ENCODE data around the gene KRIT1.
A peak's percentile ranks its signal among the peaks of the same experiment; 100 is the strongest.
"Not testable (repeated sequence)": the region's sequence is repeated elsewhere in the genome, so short reads cannot be mapped to it uniquely, and the experiment has no call there.

Gene KRIT1

DNA sequence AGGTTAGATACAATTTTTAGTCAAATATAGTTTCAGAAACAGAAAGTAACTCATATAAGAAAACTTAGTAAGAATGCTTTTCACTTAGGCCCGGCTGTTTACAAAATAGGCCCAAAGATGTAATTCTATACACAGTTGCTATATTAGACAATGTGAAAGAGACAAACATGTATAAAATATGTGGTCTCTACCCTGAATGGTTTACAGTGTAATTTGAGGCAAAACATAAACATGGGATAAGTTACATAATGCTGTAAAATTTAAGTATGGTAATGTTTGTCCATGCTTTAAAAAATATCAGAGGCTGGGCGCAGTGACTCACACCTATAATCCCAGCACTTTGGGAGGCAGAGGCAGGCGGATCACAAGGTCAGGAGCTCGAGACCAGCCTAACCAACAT, 18.7 kb downstream of the KRIT1 start:
- no peaks in the 10 kb centered on the region for H3K27me3 Mint-ChIP-seq
- H3K27ac Mint-ChIP-seq: no peak overlapping the region
- H3K4me3 Mint-ChIP-seq: no peak overlapping the region
- peaks cover 33% of the 10 kb centered on the region for H3K36me3 Mint-ChIP-seq
- no peaks in the 10 kb centered on the region for H3K4me1 Mint-ChIP-seq
- ATAC-seq (ENCODE audit: low read depth): no peak
- no peak for DNase-seq (ENCODE audit: low spot score in 2 of 2)
- peaks cover 3% of the 10 kb centered on the region for H3K9me3 Mint-ChIP-seq

- Mint-ChIP-seq H3K4me1 (no peaks in the 10 kb centered on the region), H3K4me3 (no peak overlapping the region), H3K36me3 (peaks cover 29% of the 10 kb centered on the region), H3K27ac (no peak overlapping the region), H3K9me3 (no peaks in the 10 kb centered on the region), H3K27me3 (no peaks in the 10 kb centered on the region)
- DNase-seq (ENCODE audit: low spot score in 2 of 2) (no peak), ATAC-seq (ENCODE audit: low read depth) (no peak)
Observed at GRCh38 chr7:92221766-92222165, 23.9 kb downstream of the KRIT1 start.

GRCh38 chr7:92206672-92207071, 39.0 kb downstream of the KRIT1 start:
- Mint-ChIP-seq H3K4me3 (no peak overlapping the region), H3K9me3 (peaks cover 15% of the 10 kb centered on the region), H3K4me1 (peaks cover 2% of the 10 kb centered on the region), H3K27ac (no peak overlapping the region), H3K36me3 (peaks cover 62% of the 10 kb centered on the region), H3K27me3 (no peaks in the 10 kb centered on the region)
- DNase-seq (ENCODE audit: low spot score in 2 of 2): no peak
- ATAC-seq (ENCODE audit: low read depth): no peak

GRCh38 chr7:92205987-92206386, 39.7 kb downstream of the KRIT1 start:
- H3K4me1 Mint-ChIP-seq: peaks cover 2% of the 10 kb centered on the region
- no peaks in the 10 kb centered on the region for H3K27me3 Mint-ChIP-seq
- no peak overlapping the region for H3K27ac Mint-ChIP-seq
- H3K9me3 Mint-ChIP-seq: peaks cover 12% of the 10 kb centered on the region
- no peak overlapping the region for H3K4me3 Mint-ChIP-seq
- H3K36me3 Mint-ChIP-seq: peaks cover 58% of the 10 kb centered on the region
- DNase-seq (ENCODE audit: low spot score in 2 of 2) (no peak), ATAC-seq (ENCODE audit: low read depth) (no peak)

GRCh38 chr7:92200791-92201190, 44.9 kb downstream of the KRIT1 start:
- H3K4me1 Mint-ChIP-seq: peaks cover 2% of the 10 kb centered on the region
- DNase-seq (ENCODE audit: low spot score in 2 of 2) (no peak), ATAC-seq (ENCODE audit: low read depth) (no peak)
- H3K36me3 Mint-ChIP-seq: peaks cover 35% of the 10 kb centered on the region
- H3K4me3 Mint-ChIP-seq: no peak overlapping the region
- no peaks in the 10 kb centered on the region for H3K27me3 Mint-ChIP-seq
- no peaks in the 10 kb centered on the region for H3K9me3 Mint-ChIP-seq
- no peak overlapping the region for H3K27ac Mint-ChIP-seq

DNA sequence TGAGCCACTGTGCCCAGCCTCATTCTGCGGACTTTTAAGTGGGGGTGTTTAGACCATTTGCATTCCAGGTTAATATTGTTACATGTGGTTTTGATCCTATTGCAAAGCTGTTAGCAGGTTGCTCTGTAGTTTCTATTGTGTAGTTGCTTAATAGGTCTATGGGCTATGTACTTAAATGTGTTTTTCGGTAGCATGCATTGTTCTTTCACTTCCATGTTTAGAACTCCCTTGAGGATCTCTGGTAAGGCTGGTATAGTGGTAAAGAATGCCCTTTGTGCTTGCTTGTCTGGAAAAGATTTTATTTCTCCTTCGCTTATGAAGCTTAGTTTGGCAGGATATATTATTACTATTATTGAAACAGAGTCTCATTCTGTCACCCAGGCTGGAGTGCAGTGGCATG, 53.4 kb downstream of the KRIT1 start:
- Mint-ChIP-seq H3K4me3 (no peak overlapping the region), H3K9me3 (peaks cover 15% of the 10 kb centered on the region), H3K4me1 (no peaks in the 10 kb centered on the region), H3K27me3 (no peaks in the 10 kb centered on the region), H3K36me3 (peaks cover 16% of the 10 kb centered on the region), H3K27ac (no peak overlapping the region)
- peak; percentile 32 for ATAC-seq (ENCODE audit: low read depth)
- DNase-seq (ENCODE audit: low spot score in 2 of 2): no peak

DNA sequence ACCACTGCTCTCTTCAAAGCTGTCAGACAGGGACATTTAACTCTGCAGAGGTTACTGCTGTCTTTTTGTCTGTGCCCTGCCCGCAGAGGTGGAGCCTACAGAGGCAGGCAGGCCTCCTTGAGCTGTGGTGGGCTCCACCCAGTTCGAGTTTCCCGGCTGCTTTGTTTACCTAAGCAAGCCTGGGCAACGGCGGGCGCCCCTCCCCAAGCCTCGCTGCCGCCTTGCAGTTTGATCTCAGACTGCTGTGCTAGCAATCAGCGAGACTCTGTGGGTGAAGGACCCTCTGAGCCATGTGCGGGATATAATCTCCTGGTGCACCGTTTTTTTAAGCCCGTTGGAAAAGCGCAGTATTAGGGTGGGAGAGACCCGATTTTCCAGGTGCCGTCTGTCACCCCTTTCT, 56.5 kb downstream of the KRIT1 start:
- ATAC-seq (ENCODE audit: low read depth): not testable (repeated sequence)

DNA sequence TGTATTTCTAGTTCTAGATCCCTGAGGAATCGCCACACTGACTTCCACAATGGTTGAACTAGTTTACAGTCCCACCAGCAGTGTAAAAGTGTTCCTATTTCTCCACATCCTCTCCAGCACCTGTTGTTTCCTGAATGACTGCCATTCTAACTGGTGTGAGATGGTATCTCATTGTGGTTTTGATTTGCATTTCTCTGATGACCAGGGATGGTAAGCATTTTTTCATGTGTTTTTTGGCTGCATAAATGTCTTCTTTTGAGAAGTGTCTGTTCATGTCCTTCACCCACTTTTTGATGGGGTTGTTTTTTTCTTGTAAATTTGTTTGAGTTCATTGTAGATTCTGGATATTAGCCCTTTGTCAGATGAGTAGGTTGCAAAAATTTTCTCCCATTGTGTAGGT, 61.4 kb downstream of the KRIT1 start:
- DNase-seq (ENCODE audit: low spot score in 2 of 2); H3K4me3 Mint-ChIP-seq; H3K4me1 Mint-ChIP-seq: not testable (repeated sequence)

More for the DNA sequence above, 56.5 kb downstream of the KRIT1 start:
- H3K36me3 Mint-ChIP-seq; H3K4me1 Mint-ChIP-seq; H3K4me3 Mint-ChIP-seq; H3K27ac Mint-ChIP-seq; H3K27me3 Mint-ChIP-seq; DNase-seq (ENCODE audit: low spot score in 2 of 2): not testable (repeated sequence)
- peaks cover 15% of the 10 kb centered on the region for H3K9me3 Mint-ChIP-seq

DNA sequence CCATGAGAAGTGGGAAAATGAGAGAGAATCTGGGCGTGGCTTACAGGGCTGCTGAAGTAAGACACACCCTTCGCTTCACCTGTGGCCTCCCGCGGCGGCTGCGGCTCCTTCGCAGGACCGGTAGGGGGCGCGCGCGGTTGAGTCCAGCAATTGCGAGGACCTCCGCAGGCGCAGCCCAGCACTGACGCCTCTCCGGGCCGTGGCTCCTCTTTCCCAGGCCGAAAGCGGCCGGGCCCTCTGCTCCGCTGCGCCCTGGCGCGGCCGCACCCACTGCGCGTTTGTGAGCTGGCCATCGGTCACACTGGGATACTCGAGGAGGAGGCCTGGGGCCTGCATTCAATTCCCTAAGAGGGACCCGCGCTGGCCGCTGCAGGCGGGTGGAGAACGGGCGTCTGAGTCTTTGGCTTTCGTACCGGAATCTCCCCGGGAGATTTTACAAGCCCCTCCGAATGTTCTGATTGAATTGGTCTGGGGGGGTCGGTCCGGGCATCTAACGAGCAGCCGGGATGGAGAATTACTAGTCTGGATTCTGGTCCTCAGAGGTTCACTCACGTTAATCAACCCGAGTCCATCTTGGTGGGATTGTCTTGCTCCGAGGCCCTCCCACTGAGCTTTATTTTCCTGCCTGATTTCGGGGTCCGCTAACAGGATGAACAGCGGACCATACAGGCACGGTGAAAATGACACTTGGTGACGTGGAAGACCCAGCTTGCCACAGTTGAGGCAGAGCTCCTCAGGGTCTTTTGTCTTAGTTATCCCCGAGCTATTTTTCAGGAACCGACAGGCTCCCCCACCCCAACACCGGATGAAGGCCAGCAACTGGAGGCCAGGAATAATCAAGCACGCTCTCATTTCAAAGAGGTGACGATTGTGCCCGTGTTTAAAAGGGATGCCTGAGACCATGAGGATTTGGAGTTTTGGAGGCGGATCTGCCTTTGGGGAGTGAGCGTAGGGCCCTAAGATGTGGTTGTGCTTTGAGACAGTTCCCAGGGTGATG, 66.5 kb downstream of the KRIT1 start, which contains the start of gene LRRD1:
Gene LRRD1 (minus strand): TSS at position 215 of the 997 bp plus-strand sequence. CDS start 13,940 bp downstream, outside the sequence.
- Mint-ChIP-seq H3K9me3 (peaks cover 1% of the 10 kb centered on the region), H3K27me3 (no peaks in the 10 kb centered on the region), H3K36me3 (no peaks in the 10 kb centered on the region), H3K4me3 (peak within 1 kb of the TSS; percentile 76), H3K4me1 (peaks cover 2% of the 10 kb centered on the region), H3K27ac (no peak within 1 kb of the TSS)
- DNase-seq (ENCODE audit: low spot score in 2 of 2) (peak; percentile 85 to 96), ATAC-seq (ENCODE audit: low read depth) (peak; percentile 96)

More for the DNA sequence above, 61.4 kb downstream of the KRIT1 start:
- not testable (repeated sequence) for H3K27ac Mint-ChIP-seq; ATAC-seq (ENCODE audit: low read depth); H3K9me3 Mint-ChIP-seq; H3K36me3 Mint-ChIP-seq; H3K27me3 Mint-ChIP-seq

GRCh38 chr7:92177362-92177761, 68.4 kb downstream of the KRIT1 start:
- no peak for DNase-seq (ENCODE audit: low spot score in 2 of 2)
- no peak overlapping the region for H3K27ac Mint-ChIP-seq
- no peak for ATAC-seq (ENCODE audit: low read depth)

DNA sequence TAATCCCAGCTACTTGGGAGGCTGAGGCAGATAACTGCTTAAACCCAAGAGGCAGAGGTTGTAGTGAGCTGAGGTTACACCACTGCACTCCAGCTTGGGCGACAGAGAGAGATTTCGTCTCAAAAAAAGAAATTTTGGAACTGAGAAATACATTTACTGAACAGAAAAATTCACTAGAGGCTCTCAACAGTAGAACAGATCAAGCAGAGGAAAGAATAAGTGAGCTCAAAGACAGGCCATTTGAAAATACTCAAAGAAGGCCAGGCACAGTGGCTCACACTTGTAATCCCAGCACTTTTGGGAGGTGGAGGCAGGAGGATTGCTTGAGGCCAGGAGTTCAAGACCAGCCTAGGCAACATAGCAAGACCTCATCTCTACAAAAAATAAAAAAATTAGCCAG, 76.2 kb downstream of the KRIT1 start:
- H3K4me3 Mint-ChIP-seq; H3K36me3 Mint-ChIP-seq; ATAC-seq (ENCODE audit: low read depth); H3K9me3 Mint-ChIP-seq; H3K4me1 Mint-ChIP-seq; DNase-seq (ENCODE audit: low spot score in 2 of 2); H3K27ac Mint-ChIP-seq; H3K27me3 Mint-ChIP-seq: not testable (repeated sequence)

More at GRCh38 chr7:92177362-92177761, 68.4 kb downstream of the KRIT1 start:
- no peak overlapping the region for H3K4me3 Mint-ChIP-seq
- H3K4me1 Mint-ChIP-seq: peaks cover 2% of the 10 kb centered on the region
- H3K36me3 Mint-ChIP-seq: no peaks in the 10 kb centered on the region
- H3K27me3 Mint-ChIP-seq: no peaks in the 10 kb centered on the region
- H3K9me3 Mint-ChIP-seq: no peaks in the 10 kb centered on the region

DNA sequence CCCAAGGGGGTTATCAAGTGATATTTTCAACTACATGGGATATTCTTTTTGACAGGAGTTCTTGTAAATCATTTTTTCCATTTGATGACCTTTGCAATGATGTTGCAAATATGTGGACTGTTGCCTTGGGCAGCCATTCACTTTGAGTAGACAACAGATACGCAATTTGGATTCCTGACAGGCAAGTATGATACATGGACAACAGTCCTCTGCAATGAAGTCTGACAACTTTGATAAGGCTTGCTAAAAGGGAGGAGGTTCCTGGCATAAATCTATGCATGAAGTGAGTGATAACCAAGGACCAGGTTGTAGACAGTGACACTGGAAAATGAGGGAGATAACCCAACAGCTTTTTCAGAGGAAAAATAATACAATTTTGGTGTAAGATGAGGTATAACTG, 84.4 kb downstream of the KRIT1 start:
- DNase-seq (ENCODE audit: low spot score in 2 of 2) (no peak), ATAC-seq (ENCODE audit: low read depth) (no peak)
- H3K27ac Mint-ChIP-seq: no peak overlapping the region
- H3K9me3 Mint-ChIP-seq: no peaks in the 10 kb centered on the region
- no peaks in the 10 kb centered on the region for H3K36me3 Mint-ChIP-seq
- no peak overlapping the region for H3K4me3 Mint-ChIP-seq
- H3K27me3 Mint-ChIP-seq: peaks cover 5% of the 10 kb centered on the region
- H3K4me1 Mint-ChIP-seq: peaks cover 2% of the 10 kb centered on the region

DNA sequence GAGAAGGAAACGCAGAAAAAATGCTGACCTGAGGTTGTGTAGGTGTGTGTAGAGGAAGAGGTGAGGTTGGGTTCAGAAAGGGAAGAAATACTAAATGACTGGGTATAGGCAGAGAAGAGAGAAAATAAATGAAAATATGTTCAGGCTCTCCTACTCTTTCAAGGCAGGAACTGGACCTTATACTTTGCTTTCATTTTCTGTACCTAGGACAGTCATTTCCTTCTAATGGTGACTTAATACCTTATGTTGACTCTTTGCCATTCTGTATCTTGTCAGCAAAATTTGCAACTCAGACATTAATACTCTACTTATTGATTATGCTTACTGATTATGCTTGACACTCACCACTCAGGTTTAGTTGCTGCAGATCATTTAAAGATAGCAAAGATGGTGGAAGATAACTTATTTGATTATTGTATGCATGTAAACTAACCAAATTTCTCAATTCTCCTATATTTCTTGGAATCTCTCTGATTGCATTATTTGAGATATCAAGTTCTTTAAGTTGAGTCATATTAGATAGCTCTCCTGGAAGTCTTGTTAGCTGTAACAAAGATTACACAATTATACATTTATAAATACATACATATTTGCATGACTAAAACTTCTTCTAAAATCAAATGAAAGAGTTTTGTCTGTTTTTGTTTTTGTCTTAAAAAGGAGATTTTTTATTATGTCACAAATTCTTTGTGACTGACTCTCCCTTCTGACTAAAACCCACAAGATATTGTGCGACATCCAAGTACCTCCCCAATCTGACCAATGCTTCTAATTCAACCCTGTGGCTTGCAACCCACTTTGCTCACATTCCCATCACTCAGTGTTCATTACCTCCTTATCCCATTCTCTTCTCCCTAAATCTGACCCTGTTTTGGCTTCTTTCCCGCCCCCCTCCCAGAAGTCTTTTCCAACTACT, 86.8 kb downstream of the KRIT1 start:
- H3K36me3 Mint-ChIP-seq: no peaks in the 10 kb centered on the region
- peaks cover 2% of the 10 kb centered on the region for H3K4me1 Mint-ChIP-seq
- no peak for DNase-seq (ENCODE audit: low spot score in 2 of 2)
- H3K4me3 Mint-ChIP-seq: no peak overlapping the region
- no peaks in the 10 kb centered on the region for H3K9me3 Mint-ChIP-seq
- peaks cover 9% of the 10 kb centered on the region for H3K27me3 Mint-ChIP-seq
- ATAC-seq (ENCODE audit: low read depth): no peak
- H3K27ac Mint-ChIP-seq: no peak overlapping the region

DNA sequence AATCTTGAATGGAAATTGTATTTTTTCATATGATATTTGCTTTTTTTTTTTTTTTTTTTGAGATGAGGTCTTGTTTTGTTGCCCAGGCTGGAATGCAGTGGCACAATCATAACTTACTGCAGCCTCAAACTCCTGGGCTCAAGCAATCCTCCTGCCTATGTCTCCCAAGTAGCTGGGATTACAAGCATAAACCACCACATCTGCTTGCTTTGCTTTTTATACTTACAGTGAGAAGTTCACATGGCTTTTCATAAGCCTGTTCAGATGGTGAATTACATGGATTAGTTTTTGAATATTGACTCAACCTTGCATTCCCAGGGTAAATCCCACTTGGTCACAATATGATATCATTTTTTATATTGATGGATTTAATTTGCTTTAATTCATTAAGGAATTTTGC, 88.7 kb downstream of the KRIT1 start:
- DNase-seq (ENCODE audit: low spot score in 2 of 2) (no peak), ATAC-seq (ENCODE audit: low read depth) (no peak)
- no peaks in the 10 kb centered on the region for H3K36me3 Mint-ChIP-seq
- no peak overlapping the region for H3K4me3 Mint-ChIP-seq
- peaks cover 9% of the 10 kb centered on the region for H3K27me3 Mint-ChIP-seq
- no peaks in the 10 kb centered on the region for H3K9me3 Mint-ChIP-seq
- no peak overlapping the region for H3K27ac Mint-ChIP-seq
- peaks cover 2% of the 10 kb centered on the region for H3K4me1 Mint-ChIP-seq

Data from memory B cell (primary cell).